Kidney capillary endothelial cell (primary cell): ENCODE measurements around the gene CLCN2.

ENCODE experiments used
- DNase-seq: peaks from one replicate; pipeline ENCODE4 v3.0.0-alpha.2; 2018; ENCODE audit warnings: low spot score

Gene CLCN2

DNA sequence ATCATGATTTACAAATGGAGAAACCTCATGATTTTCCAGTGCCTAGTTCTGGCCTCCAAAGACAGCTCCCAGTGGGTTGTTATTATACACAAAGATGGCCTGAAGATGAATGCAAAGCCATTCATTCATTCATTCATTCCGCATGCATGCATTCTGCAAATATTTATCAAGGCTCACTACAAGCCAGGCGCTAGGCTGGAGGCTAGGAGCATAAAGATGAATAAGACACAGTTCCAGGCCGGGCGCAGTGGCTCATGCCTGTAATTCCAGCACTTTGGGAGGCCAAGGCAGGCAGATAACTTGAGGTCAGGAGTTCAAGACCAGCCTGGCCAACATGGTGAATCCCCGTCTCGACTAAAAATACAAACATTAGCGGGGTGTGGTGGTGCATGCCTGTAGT is 64.8 kb downstream of the CLCN2 start:
- DNase-seq, result no peak
